Stimulated activated naive B cell treated with anti-CD40 and anti-IgM and Interleukin-4, amounts not matched to agents 10 μg/mL and 1 μg/mL and 100 μg/mL, for 72 hours (primary cell): ENCODE results near the gene HSPB2.
"Not testable (repeated sequence)": the region's sequence is repeated elsewhere in the genome, so short reads cannot be mapped to it uniquely, and the experiment has no call there.

Source experiments
- ATAC-seq, 2 donors: fragments of 150-1000 bp; cut with Tn5 transposase; replicated peaks; 2 replicates each; pipeline ENCODE4 v1.10.0; 2021; ENCODE audit warnings: moderate library complexity in 1 of 2
- DNase-seq: peaks from one replicate; pipeline ENCODE4 v3.0.0; 2021
- H3K27ac Mint-ChIP-seq: one replicate; pipeline ENCODE4 v1.8.0; 2022; ENCODE audit warnings: mild to moderate bottlenecking, mixed read lengths
- H3K27me3 Mint-ChIP-seq, 2 donors: one replicate each; pipeline ENCODE4 v1.8.0; 2022; ENCODE audit warnings: mixed read lengths in 2 of 2
- H3K36me3 Mint-ChIP-seq, 2 donors: one replicate each; pipeline ENCODE4 v1.8.0; 2022; ENCODE audit warnings: mixed read lengths in 2 of 2, mild to moderate bottlenecking in 1 of 2
- H3K4me1 Mint-ChIP-seq, 2 donors: one replicate each; pipeline ENCODE4 v1.8.0; 2022; ENCODE audit warnings: mixed read lengths in 2 of 2, mild to moderate bottlenecking in 1 of 2
- H3K4me3 Mint-ChIP-seq, 2 donors: one replicate each; pipeline ENCODE4 v1.8.0; 2022; ENCODE audit warnings: mild to moderate bottlenecking in 2 of 2, mixed read lengths in 2 of 2, moderate library complexity in 1 of 2
- H3K9me3 Mint-ChIP-seq, 2 donors: one replicate each; pipeline ENCODE4 v1.8.0; 2022; ENCODE audit warnings: mixed read lengths in 2 of 2, mild to moderate bottlenecking in 1 of 2

Gene HSPB2

GRCh38 chr11:111922803-111923202 lies 10.3 kb downstream of the HSPB2 start:
- Mint-ChIP-seq H3K36me3 (no peaks in the 10 kb centered on the region), H3K27ac (no peak overlapping the region), H3K4me1 (peaks cover 9 to 12% of the 10 kb centered on the region in 2 donors), H3K4me3 (no peak overlapping the region), H3K9me3 (peaks cover 0 to 2% of the 10 kb centered on the region in 2 donors), H3K27me3 (peaks cover 18 to 27% of the 10 kb centered on the region in 2 donors)
- no peak for DNase-seq
- no peak for ATAC-seq

GRCh38 chr11:111923351-111923788 lies 10.8 kb downstream of the HSPB2 start:
- H3K9me3 Mint-ChIP-seq, result peaks cover 0 to 2% of the 10 kb centered on the region in 2 donors
- peaks cover 18 to 27% of the 10 kb centered on the region in 2 donors for H3K27me3 Mint-ChIP-seq
- no peak overlapping the region for H3K27ac Mint-ChIP-seq
- no peak overlapping the region for H3K4me3 Mint-ChIP-seq
- no peak for ATAC-seq
- H3K4me1 Mint-ChIP-seq, result peaks cover 9 to 12% of the 10 kb centered on the region in 2 donors
- no peak for DNase-seq
- no peaks in the 10 kb centered on the region for H3K36me3 Mint-ChIP-seq

- ATAC-seq (no peak), DNase-seq (no peak)
- Mint-ChIP-seq H3K27ac (no peak overlapping the region), H3K4me1 (peaks cover 9 to 12% of the 10 kb centered on the region in 2 donors), H3K27me3 (peaks cover 18 to 25% of the 10 kb centered on the region in 2 donors), H3K9me3 (peaks cover 0 to 2% of the 10 kb centered on the region in 2 donors), H3K4me3 (no peak overlapping the region), H3K36me3 (no peaks in the 10 kb centered on the region)
These were observed 11.4 kb downstream of the HSPB2 start for GRCh38 chr11:111923951-111924350.

- no peaks in the 10 kb centered on the region for H3K36me3 Mint-ChIP-seq
- H3K27ac Mint-ChIP-seq, result peak overlapping the region; percentile 65
- peak overlapping the region; percentile 41 to 62 for H3K4me3 Mint-ChIP-seq
- ATAC-seq (no peak), DNase-seq (no peak)
- H3K4me1 Mint-ChIP-seq, result peaks cover 9 to 12% of the 10 kb centered on the region in 2 donors
- peaks cover 7 to 9% of the 10 kb centered on the region in 2 donors for H3K27me3 Mint-ChIP-seq
- peaks cover 0 to 2% of the 10 kb centered on the region in 2 donors for H3K9me3 Mint-ChIP-seq
These were observed 13.4 kb downstream of the HSPB2 start for GRCh38 chr11:111925953-111926352.

GRCh38 chr11:111926505-111927391 lies 14.2 kb downstream of the HSPB2 start:
- Mint-ChIP-seq H3K27me3 (peaks cover 7 to 8% of the 10 kb centered on the region in 2 donors), H3K9me3 (peaks cover 0 to 2% of the 10 kb centered on the region in 2 donors), H3K4me3 (peak overlapping the region; percentile 88 to 89), H3K27ac (peak overlapping the region; percentile 94), H3K36me3 (no peaks in the 10 kb centered on the region), H3K4me1 (peaks cover 9 to 12% of the 10 kb centered on the region in 2 donors)
- DNase-seq (peak; percentile 96), ATAC-seq (peak; percentile 92 to 94)

GRCh38 chr11:111930472-111930871 lies 17.9 kb downstream of the HSPB2 start:
- peaks cover 4 to 5% of the 10 kb centered on the region in 2 donors for H3K27me3 Mint-ChIP-seq
- DNase-seq (no peak), ATAC-seq (no peak)
- H3K4me1 Mint-ChIP-seq, result peaks cover 15 to 21% of the 10 kb centered on the region in 2 donors
- no peaks in the 10 kb centered on the region for H3K36me3 Mint-ChIP-seq
- H3K27ac Mint-ChIP-seq, result no peak overlapping the region
- peaks cover 0 to 2% of the 10 kb centered on the region in 2 donors for H3K9me3 Mint-ChIP-seq
- no peak overlapping the region for H3K4me3 Mint-ChIP-seq

GRCh38 chr11:111932611-111932950 lies 20.0 kb downstream of the HSPB2 start:
- ATAC-seq, result no peak
- no peak for DNase-seq
- H3K27me3 Mint-ChIP-seq, result peaks cover 4 to 5% of the 10 kb centered on the region in 2 donors
- no peak overlapping the region for H3K27ac Mint-ChIP-seq
- no peak overlapping the region for H3K4me3 Mint-ChIP-seq
- H3K9me3 Mint-ChIP-seq, result no peaks in the 10 kb centered on the region
- H3K4me1 Mint-ChIP-seq, result peaks cover 16 to 31% of the 10 kb centered on the region in 2 donors
- H3K36me3 Mint-ChIP-seq, result no peaks in the 10 kb centered on the region

GRCh38 chr11:111933176-111933575 lies 20.6 kb downstream of the HSPB2 start:
- not testable (repeated sequence) for ATAC-seq, H3K9me3 Mint-ChIP-seq, H3K27me3 Mint-ChIP-seq, H3K27ac Mint-ChIP-seq, H3K4me3 Mint-ChIP-seq, H3K36me3 Mint-ChIP-seq, DNase-seq
- H3K4me1 Mint-ChIP-seq, result peaks cover 21 to 37% of the 10 kb centered on the region in 2 donors

GRCh38 chr11:111933872-111934271 lies 21.3 kb downstream of the HSPB2 start:
- H3K36me3 Mint-ChIP-seq, result no peaks in the 10 kb centered on the region
- H3K4me3 Mint-ChIP-seq, result no peak overlapping the region
- no peaks in the 10 kb centered on the region for H3K9me3 Mint-ChIP-seq
- DNase-seq (no peak), ATAC-seq (no peak)
- no peak overlapping the region for H3K27ac Mint-ChIP-seq
- H3K27me3 Mint-ChIP-seq, result peaks cover 4 to 5% of the 10 kb centered on the region in 2 donors
- peaks cover 28 to 44% of the 10 kb centered on the region in 2 donors for H3K4me1 Mint-ChIP-seq

GRCh38 chr11:111934306-111934705 lies 21.8 kb downstream of the HSPB2 start:
- peaks cover 32 to 48% of the 10 kb centered on the region in 2 donors for H3K4me1 Mint-ChIP-seq
- no peaks in the 10 kb centered on the region for H3K36me3 Mint-ChIP-seq
- no peaks in the 10 kb centered on the region for H3K9me3 Mint-ChIP-seq
- no peak for DNase-seq
- no peak overlapping the region for H3K27ac Mint-ChIP-seq
- no peak overlapping the region for H3K4me3 Mint-ChIP-seq
- H3K27me3 Mint-ChIP-seq, result peaks cover 4 to 5% of the 10 kb centered on the region in 2 donors
- ATAC-seq, result no peak

GRCh38 chr11:111935317-111936039 lies 22.9 kb downstream of the HSPB2 start:
- no peak for DNase-seq
- ATAC-seq, result peak; percentile 22 to 29
- H3K4me3 Mint-ChIP-seq, result peak overlapping the region; percentile 8 to 41

GRCh38 chr11:111936040-111936540 lies 23.6 kb downstream of the HSPB2 start:
- Mint-ChIP-seq H3K27ac (no peak overlapping the region), H3K36me3 (no peaks in the 10 kb centered on the region), H3K9me3 (no peaks in the 10 kb centered on the region), H3K27me3 (peaks cover 4 to 11% of the 10 kb centered on the region in 2 donors), H3K4me3 (no peak overlapping the region), H3K4me1 (peaks cover 33 to 51% of the 10 kb centered on the region in 2 donors)
- ATAC-seq (no peak), DNase-seq (no peak)

More at GRCh38 chr11:111935317-111936039, 22.9 kb downstream of the HSPB2 start:
- Mint-ChIP-seq H3K9me3 (no peaks in the 10 kb centered on the region), H3K27me3 (peaks cover 4 to 5% of the 10 kb centered on the region in 2 donors), H3K27ac (peak overlapping the region; percentile 59), H3K36me3 (no peaks in the 10 kb centered on the region), H3K4me1 (peaks cover 33 to 51% of the 10 kb centered on the region in 2 donors)

- ATAC-seq, result no peak
- Mint-ChIP-seq H3K4me3 (peak overlapping the region; percentile 86 to 87), H3K36me3 (no peaks in the 10 kb centered on the region), H3K27me3 (peaks cover 4 to 11% of the 10 kb centered on the region in 2 donors), H3K27ac (peak overlapping the region; percentile 56), H3K4me1 (peaks cover 33 to 50% of the 10 kb centered on the region in 2 donors), H3K9me3 (no peaks in the 10 kb centered on the region)
- DNase-seq, result no peak
These were observed 24.9 kb downstream of the HSPB2 start for GRCh38 chr11:111937461-111937769.

- DNase-seq (no peak), ATAC-seq (no peak)
- Mint-ChIP-seq H3K36me3 (no peaks in the 10 kb centered on the region), H3K9me3 (no peaks in the 10 kb centered on the region), H3K27ac (peak overlapping the region; percentile 56), H3K27me3 (peaks cover under 1 to 7% of the 10 kb centered on the region in 2 donors), H3K4me3 (peak overlapping the region; percentile 86 to 87), H3K4me1 (peaks cover 30 to 46% of the 10 kb centered on the region in 2 donors)
These were observed 25.3 kb downstream of the HSPB2 start for GRCh38 chr11:111937844-111938243.
